NK-92 (cell line): Measurements from ENCODE around the gene MTSS2.

Experiments
- DNase-seq: peaks from one replicate; lab custom pipeline; 2025; ENCODE audit not compliant: unreplicated experiment; lab: John Stamatoyannopoulos, UW

Gene MTSS2

GRCh38 chr16:70685938-70686375 lies at the start of gene MTSS2:
Gene MTSS2, minus strand, starts transcription at chr16:70686053. Its CDS starts 262 bp downstream, at chr16:70685791.
- no peak for DNase-seq

DNA sequence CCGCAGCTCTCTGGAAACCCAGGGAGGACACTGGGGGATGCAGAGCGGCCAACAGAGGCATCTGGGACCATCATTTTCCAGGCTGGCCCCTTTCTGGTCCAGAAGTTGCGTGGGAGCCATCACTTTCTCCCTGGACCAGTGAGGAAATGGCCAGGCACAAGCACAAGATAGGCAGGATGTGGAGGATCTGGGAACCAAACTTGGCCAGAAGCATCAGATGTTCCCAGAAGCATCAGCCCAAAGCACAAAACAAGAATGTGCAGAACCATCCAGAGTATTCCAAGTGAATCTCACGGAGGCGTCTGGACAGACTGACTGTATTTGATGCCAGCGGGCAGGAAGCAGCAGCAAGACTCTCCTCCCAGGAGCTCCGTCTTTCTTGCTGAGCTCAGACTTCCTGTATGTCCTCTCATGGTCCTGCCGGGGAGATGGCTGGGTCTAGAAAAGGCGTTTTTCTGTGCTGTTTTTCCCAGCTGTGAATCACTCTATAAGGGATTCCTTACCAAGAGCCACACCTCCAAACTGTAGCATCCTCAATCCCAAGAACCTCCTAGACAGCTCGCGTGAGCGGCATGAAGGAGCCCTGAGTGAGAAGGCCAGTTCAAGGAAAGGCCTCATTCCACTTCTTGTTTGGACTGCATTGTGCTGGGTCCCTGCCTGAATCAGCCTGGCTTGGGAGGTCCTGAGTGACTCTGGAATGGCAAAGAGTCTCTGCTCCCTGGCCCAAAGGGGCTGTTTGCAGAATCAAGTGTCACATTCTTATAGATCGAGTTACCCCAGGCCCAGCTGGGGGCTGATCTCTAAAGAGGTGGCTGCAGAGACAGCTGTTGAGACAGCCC lies 49.5 kb upstream of the MTSS2 start:
- no peak for DNase-seq

GRCh38 chr16:70734522-70735095 lies 48.8 kb upstream of the MTSS2 start:
- no peak for DNase-seq

- DNase-seq, result no peak
These were observed 45.1 kb upstream of the MTSS2 start for GRCh38 chr16:70730944-70731343.

- no peak for DNase-seq
These were observed 44.2 kb upstream of the MTSS2 start for GRCh38 chr16:70730031-70730430.

GRCh38 chr16:70729292-70729691 lies 43.4 kb upstream of the MTSS2 start:
- no peak for DNase-seq

DNA sequence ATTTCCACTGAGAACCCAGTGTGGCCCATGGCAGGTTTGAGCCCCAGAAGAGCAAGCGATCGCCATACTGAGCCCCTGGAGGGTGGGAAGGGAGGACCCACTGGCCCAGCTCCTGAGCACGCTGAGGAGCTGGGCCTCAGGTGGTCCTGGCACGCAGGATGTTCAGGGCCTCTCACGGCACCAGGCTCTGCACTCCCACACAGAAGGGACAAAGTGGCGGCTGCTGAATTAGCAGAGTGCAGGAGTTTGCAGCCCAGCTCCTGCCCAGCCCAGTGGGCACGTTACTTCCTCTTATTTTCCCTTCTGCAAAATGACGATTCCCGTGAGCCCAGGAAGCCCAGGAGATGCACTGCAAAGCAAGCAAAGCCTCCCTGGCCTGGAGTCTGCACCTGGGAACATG lies 42.3 kb upstream of the MTSS2 start:
- DNase-seq, result no peak

DNA sequence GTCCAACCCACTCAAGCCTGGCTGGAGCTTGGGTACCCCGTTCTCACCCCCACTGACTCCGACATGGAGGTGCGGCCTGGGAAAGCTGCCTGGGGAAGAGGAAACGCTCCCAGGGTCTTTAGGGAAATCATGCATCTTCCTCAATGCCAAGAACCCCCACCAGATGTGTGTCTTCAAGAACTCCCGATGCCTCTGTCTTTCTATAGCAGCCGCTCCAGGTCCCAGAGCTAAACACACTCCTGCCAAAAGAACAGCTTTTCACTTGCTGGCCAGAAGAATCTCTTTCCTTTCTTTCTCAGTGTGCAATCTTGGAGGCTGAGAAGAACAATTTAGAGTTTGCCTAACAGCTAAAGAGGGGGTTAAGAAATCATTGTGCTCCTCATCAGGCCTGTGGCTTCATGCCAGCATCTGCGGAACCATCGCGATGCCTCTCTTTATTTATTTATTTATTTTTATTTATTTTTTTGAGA lies 41.1 kb upstream of the MTSS2 start:
- DNase-seq, result no peak

GRCh38 chr16:70725912-70726828 lies 40.3 kb upstream of the MTSS2 start:
- no peak for DNase-seq

GRCh38 chr16:70725024-70725911 lies 39.4 kb upstream of the MTSS2 start:
- no peak for DNase-seq

GRCh38 chr16:70724146-70725023 lies 38.5 kb upstream of the MTSS2 start:
- no peak for DNase-seq

DNA sequence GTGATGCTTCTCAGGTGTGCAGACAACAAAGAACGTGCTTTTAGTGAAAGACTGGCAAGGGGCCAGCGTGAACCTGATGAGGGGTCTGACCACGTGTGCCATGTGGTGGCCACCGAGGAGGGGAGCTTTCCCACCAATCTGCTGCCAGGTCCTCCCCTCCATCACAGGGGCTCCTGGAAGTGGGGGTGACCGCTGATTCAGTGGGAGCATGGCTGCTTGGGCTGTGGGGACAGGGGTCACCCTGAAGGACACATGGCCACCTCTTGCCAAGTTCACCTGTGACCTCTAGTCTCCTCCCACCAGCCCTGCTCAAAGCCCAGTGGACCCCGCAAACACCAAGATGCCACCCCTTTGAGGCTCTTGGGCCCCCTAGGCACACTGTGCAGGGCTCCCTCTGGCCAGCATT lies 37.9 kb upstream of the MTSS2 start:
- no peak for DNase-seq

DNA sequence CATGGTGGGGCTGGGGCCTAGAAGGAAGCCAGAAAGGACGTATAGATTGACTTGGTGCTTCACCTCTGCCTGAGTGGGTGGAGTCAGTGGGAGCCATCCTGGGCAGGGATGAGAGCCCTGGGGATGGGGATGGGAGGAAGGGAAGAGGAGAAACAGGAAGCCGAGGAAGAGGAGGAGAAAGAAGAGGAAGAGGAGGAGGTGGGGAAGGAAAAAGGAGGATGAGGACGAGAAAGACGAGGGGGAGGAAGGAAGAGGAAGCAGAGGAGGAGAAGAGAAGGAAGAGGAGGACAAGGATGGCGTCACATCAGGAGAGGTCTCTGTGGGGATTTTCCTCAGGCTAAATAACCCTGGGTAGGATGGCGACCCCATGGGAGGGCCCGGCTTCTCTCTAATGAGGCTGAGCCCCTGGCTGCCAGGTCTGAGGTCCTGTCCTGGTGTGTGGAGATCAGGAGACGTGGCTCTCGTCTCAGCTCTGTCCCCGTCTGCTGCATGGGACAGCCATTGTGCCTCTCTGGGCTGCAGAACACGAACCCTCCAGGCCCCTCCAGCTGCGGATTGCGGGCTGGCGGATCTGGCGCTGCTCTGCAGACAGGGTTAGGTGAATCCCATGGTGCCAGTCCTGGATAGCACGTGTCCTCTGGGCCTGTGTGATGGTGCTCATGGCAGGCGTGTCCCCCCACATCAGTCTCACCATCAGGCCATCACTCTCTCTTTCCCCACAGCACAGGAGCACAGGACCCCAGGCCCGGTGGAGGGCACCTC lies 35.5 kb upstream of the MTSS2 start:
- no peak for DNase-seq

- DNase-seq, result no peak
These were observed 34.8 kb upstream of the MTSS2 start for GRCh38 chr16:70720425-70721201.

DNA sequence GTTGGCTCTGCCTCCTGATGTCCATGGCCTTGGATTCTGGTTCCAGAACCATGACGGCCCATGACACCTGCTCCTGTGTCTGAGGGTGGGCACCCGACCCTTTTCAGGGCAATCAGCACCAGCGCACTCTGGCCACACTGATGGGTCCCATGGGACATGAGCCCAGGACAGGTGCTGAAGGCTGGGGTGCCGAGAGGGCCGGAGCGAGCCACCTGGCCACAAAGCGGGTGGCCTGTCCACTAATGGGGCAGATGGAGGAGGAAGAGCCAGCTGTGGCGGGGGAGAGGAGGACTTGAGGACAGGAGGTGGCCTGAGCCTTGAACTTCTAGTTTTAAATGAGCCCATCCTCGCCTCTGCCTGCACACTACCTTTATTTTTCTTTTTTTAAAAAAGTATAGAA lies 31.2 kb upstream of the MTSS2 start:
- no peak for DNase-seq

GRCh38 chr16:70715860-70716357 lies 30.1 kb upstream of the MTSS2 start:
- DNase-seq, result no peak

DNA sequence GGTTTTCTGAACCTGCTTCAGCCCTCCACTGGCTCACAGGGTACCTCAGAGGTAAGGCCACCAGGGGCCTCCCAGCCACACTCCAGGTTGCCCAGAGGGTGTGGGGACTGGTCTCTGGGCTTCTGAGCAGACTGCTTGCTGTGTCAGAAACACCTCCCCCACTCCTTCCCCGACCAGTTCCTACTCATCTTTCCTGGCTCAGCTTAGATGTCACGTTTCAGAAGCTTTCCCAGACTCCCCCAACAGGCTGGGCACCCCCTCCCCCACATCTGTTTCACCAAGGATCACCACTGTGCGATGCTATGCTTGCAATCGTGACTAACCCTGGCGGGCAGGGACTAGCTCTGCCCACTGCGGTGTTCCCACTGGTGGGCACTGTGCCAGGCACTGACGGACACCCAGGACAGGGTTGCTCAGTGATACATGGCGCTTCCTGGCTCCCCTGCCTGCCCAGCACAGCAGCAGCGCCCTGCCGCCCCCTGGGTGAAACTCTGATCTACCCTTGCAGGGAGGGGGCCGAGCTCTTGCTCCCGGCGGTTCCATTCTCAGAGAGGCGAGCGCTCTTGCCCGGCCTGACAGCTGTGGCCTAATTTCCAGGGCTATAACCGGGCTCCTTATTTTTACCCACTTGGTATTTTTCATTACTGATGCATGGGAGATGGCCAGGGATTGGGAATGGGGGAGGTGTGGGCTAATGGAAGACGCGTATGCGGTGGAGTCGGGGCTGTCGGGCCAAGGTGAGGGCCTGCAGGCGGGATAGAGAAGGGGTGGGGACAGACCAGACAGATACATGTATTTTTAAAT lies 29.4 kb upstream of the MTSS2 start:
- DNase-seq, result no peak
